ENCODE data around the gene CCDC86. TPM values are rescaled to one million over a fixed set of nuclear protein-coding genes. Genes with fewer than 3 reads are reported as not detected.

Gene CCDC86
- total and polyA plus RNA-seq, 10 of the 15 experiments (the other 5 are each of a cell fraction or from before 2014, with no cell fraction given) = 2.0 to 87.2 (median 38.7) TPM

DNA sequence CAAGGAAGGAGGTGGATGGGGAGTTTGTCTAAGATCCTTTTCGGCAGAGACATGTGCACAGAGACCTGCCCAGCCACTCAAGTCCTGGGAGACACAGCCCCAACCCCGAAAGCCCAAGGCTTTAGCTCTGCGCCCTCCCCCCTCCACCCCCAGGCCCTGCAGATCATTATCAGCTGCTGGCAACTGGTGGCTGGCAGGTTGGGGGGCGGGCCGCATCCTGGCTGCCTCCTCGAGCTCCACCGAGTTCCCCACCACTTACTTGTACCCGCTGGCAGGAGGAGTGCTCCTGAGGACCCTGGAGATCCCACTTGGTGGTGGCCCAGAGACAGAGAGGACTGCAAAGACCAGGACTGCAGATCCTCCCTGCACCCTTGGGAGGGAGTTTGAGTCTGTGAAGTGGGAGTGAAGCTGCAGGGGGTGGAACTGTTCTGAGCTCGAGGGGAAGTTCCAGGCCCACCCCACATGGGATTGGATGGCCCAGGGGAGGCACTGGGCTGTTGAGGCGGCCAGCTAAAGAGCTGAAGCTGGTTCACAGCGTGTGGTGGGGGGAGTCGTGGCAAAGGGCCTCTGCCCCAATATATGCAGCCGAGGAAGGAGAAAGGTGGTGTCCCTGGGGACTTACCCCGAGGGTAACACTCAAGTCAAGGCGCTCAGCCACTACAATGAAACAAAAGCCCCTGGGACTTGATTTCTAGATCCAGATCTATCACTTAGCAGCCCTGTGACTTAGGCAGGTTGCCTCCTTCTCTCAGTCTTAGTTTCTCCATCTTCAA, 19.9 kb upstream of the CCDC86 start (continued):
- TF ChIP-seq, protein P1, sequence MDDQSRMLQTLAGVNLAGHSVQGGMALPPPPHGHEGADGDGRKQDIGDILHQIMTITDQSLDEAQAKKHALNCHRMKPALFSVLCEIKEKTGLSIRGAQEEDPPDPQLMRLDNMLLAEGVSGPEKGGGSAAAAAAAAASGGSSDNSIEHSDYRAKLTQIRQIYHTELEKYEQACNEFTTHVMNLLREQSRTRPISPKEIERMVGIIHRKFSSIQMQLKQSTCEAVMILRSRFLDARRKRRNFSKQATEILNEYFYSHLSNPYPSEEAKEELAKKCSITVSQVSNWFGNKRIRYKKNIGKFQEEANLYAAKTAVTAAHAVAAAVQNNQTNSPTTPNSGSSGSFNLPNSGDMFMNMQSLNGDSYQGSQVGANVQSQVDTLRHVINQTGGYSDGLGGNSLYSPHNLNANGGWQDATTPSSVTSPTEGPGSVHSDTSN (IDR thresholded peaks at IDR 0.05; ENCODE audit: insufficient replicate concordance, low read depth, low read length) = no peak
- TF ChIP-seq KAT2A (conservative IDR thresholded peaks at IDR 0.05; ENCODE audit: control insufficient read depth, low read depth, low read length) (no peak), ZNF207 (IDR thresholded peaks at IDR 0.05; ENCODE audit: borderline replicate concordance) (no peak), RELA (IDR thresholded peaks at IDR 0.05; ENCODE audit: borderline replicate concordance, partially characterized antibody) (no peak), IKZF2 (IDR thresholded peaks at IDR 0.05) (no peak), POLR2AphosphoS2 (IDR thresholded peaks at IDR 0.05; ENCODE audit: low read depth, low read length) (no peak), ESRRA (IDR thresholded peaks at IDR 0.05; ENCODE audit: low read length) (no peak), MTA2 (IDR thresholded peaks at IDR 0.05; ENCODE audit: low read depth) (0 out of 2 replicates have a peak, but pooled peaks have one; percentile 44), ATF7 (IDR thresholded peaks at IDR 0.05; ENCODE audit: low read depth) (0 out of 2 replicates have a peak, but pooled peaks have one; percentile 33), CHD1 (IDR thresholded peaks at IDR 0.05; ENCODE audit: low read depth, low read length) (no peak), SREBF2 (IDR thresholded peaks at IDR 0.05; ENCODE audit: low read length) (no peak), NFYB (IDR thresholded peaks at IDR 0.05; ENCODE audit: insufficient read depth, low read depth, low read length) (no peak), CREB1 (IDR thresholded peaks at IDR 0.05; ENCODE audit: low read depth) (no peak), EZH2 (IDR thresholded peaks at IDR 0.05; ENCODE audit: borderline replicate concordance, control insufficient read depth, low read depth, low read length) (no peak), MTA3 (IDR thresholded peaks at IDR 0.05; ENCODE audit: borderline replicate concordance, low read length) (no peak), HDGF (IDR thresholded peaks at IDR 0.05) (no peak), RAD21 (IDR thresholded peaks at IDR 0.05; ENCODE audit: insufficient read depth, low read depth, low read length) (no peak), YY1 (IDR thresholded peaks at IDR 0.05; ENCODE audit: low read depth, low read length) (no peak), WRNIP1 (IDR thresholded peaks at IDR 0.05; ENCODE audit: borderline replicate concordance, low read depth, low read length) (no peak), SMAD1 (IDR thresholded peaks at IDR 0.05; ENCODE audit: low read depth, partially characterized antibody) (no peak), ZNF24 (IDR thresholded peaks at IDR 0.05) (no peak), IRF5 (IDR thresholded peaks at IDR 0.05; ENCODE audit: borderline replicate concordance) (no peak), RB1 (IDR thresholded peaks at IDR 0.05; ENCODE audit: borderline replicate concordance) (peak; percentile 54; the same call in 1 of the 2 replicates)
- TF ChIP-seq, protein P2, sequence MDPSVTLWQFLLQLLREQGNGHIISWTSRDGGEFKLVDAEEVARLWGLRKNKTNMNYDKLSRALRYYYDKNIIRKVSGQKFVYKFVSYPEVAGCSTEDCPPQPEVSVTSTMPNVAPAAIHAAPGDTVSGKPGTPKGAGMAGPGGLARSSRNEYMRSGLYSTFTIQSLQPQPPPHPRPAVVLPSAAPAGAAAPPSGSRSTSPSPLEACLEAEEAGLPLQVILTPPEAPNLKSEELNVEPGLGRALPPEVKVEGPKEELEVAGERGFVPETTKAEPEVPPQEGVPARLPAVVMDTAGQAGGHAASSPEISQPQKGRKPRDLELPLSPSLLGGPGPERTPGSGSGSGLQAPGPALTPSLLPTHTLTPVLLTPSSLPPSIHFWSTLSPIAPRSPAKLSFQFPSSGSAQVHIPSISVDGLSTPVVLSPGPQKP (IDR thresholded peaks at IDR 0.05; ENCODE audit: low read depth, low read length) = no peak
- TF ChIP-seq, protein P3, sequence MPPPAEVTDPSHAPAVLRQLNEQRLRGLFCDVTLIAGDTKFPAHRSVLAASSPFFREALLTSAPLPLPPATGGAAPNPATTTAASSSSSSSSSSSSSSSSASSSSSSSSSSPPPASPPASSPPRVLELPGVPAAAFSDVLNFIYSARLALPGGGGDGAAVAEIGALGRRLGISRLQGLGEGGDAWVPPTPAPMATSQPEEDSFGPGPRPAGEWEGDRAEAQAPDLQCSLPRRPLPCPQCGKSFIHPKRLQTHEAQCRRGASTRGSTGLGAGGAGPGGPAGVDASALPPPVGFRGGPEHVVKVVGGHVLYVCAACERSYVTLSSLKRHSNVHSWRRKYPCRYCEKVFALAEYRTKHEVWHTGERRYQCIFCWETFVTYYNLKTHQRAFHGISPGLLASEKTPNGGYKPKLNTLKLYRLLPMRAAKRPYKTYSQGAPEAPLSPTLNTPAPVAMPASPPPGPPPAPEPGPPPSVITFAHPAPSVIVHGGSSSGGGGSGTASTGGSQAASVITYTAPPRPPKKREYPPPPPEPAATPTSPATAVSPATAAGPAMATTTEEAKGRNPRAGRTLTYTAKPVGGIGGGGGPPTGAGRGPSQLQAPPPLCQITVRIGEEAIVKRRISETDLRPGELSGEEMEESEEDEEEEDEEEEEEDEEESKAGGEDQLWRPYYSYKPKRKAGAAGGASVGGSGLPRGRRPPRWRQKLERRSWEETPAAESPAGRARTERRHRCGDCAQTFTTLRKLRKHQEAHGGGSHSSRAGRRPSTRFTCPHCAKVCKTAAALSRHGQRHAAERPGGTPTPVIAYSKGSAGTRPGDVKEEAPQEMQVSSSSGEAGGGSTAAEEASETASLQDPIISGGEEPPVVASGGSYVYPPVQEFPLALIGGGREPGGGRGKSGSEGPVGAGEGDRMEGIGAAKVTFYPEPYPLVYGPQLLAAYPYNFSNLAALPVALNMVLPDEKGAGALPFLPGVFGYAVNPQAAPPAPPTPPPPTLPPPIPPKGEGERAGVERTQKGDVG (CRISPR knock-in tag; IDR thresholded peaks at IDR 0.05) = no peak

All from GM12878 (cell line).